ENCODE data around the gene C5orf34. TPM values are rescaled to one million over a fixed set of nuclear protein-coding genes. Genes with fewer than 3 reads are reported as not detected.

Gene C5orf34
- total and polyA plus RNA-seq, 9 of the 15 experiments (the other 6 are each of a cell fraction or from before 2014, with no cell fraction given) = 13.2 to 32.6 (median 20.7) TPM

GRCh38 chr5:43536972-43537371, 22.0 kb upstream of the C5orf34 start:
- no peak for DNase-seq (ENCODE audit: extremely low read depth in 1 of 4, low spot score in 3 of 4)
- no peaks in the 10 kb centered on the region for H4K20me1 ChIP-seq (replicated peaks; ENCODE audit: control insufficient read depth, insufficient read depth, low read length)
- H3K9me1 ChIP-seq (ENCODE audit: control insufficient read depth, insufficient read depth, low read length) = no peaks in the 10 kb centered on the region
- H3K79me2 ChIP-seq (ENCODE audit: control insufficient read depth, insufficient read depth, low read length) = 0 out of 3 replicates have a peak, but pooled peaks cover 5% of the 10 kb centered on the region
- no peak for ATAC-seq
- no peaks in the 10 kb centered on the region for H3K4me1 ChIP-seq (replicated peaks in 1 of 2; ENCODE audit: control insufficient read depth in 2 of 2, insufficient read depth in 2 of 2, low read length in 2 of 2)
- no peak overlapping the region for H3K9ac ChIP-seq (ENCODE audit: insufficient read depth in 1 of 2, low read depth in 2 of 2, low read length in 2 of 2)
- H3K36me3 ChIP-seq (ENCODE audit: control insufficient read depth, insufficient read depth, low read length) = peaks cover 97% of the 10 kb centered on the region
- no peak for FAIRE-seq
- no peak overlapping the region for H3K27ac ChIP-seq (ENCODE audit: extremely low read depth, low read depth, low read length)
- H3K4me3 ChIP-seq = no peak overlapping the region
- CTCF ChIA-PET (ENCODE audit: low intra/inter-chr PET ratio) = no interaction called here
- intact Hi-C loops (cut with micrococcal nuclease) = no loop called here
- POLR2A ChIA-PET = interaction anchor here (1.8 kb wide), 1 partner anchor 17 kb away, joined by 5 read pairs; no protein-coding TSS in a partner anchor
- in situ Hi-C loops (cut with MboI) = no loop called here
- H3K9me3 ChIP-seq (replicated peaks; ENCODE audit: control insufficient read depth, insufficient read depth, low read depth, low read length) = no peaks in the 10 kb centered on the region
- no peak overlapping the region for H3K4me2 ChIP-seq (ENCODE audit: insufficient read depth, low read length)
- no peak overlapping the region for H2AFZ ChIP-seq (ENCODE audit: low read depth, low read length)
- BruUV-seq (replicated peaks) = no TSS peak
- TF ChIP-seq MAFG (tag; conservative IDR thresholded peaks at IDR 0.05) (peak; percentile 67), MAFK (IDR thresholded peaks at IDR 0.05; ENCODE audit: low read length) (peak; percentile 74), MAFF (IDR thresholded peaks at IDR 0.05; ENCODE audit: low read length) (peak; percentile 72), C11orf30 (IDR thresholded peaks at IDR 0.05; ENCODE audit: low read depth) (peak; percentile 82), HDAC6 (IDR thresholded peaks at IDR 0.05; ENCODE audit: low read depth, low read length) (no peak), ZNF316 (IDR thresholded peaks at IDR 0.05) (peak; percentile 93), U2AF2 (optimal IDR thresholded peaks at IDR 0.05; ENCODE audit: low read depth, low read length) (no peak), ETV1 (tag; conservative IDR thresholded peaks at IDR 0.05; ENCODE audit: low read depth) (no peak)
- TF ChIP-seq, protein P1, sequence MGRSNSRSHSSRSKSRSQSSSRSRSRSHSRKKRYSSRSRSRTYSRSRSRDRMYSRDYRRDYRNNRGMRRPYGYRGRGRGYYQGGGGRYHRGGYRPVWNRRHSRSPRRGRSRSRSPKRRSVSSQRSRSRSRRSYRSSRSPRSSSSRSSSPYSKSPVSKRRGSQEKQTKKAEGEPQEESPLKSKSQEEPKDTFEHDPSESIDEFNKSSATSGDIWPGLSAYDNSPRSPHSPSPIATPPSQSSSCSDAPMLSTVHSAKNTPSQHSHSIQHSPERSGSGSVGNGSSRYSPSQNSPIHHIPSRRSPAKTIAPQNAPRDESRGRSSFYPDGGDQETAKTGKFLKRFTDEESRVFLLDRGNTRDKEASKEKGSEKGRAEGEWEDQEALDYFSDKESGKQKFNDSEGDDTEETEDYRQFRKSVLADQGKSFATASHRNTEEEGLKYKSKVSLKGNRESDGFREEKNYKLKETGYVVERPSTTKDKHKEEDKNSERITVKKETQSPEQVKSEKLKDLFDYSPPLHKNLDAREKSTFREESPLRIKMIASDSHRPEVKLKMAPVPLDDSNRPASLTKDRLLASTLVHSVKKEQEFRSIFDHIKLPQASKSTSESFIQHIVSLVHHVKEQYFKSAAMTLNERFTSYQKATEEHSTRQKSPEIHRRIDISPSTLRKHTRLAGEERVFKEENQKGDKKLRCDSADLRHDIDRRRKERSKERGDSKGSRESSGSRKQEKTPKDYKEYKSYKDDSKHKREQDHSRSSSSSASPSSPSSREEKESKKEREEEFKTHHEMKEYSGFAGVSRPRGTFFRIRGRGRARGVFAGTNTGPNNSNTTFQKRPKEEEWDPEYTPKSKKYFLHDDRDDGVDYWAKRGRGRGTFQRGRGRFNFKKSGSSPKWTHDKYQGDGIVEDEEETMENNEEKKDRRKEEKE (IDR thresholded peaks at IDR 0.05; ENCODE audit: borderline replicate concordance in 1 of 2, control insufficient read depth in 1 of 2, low read depth in 2 of 2, low read length in 1 of 2) = no peak
- H3K27me3 ChIP-seq (ENCODE audit: control insufficient read depth in 2 of 2, insufficient read depth in 2 of 2, low read length in 2 of 2) = no peaks in the 10 kb centered on the region

All from K562 (cell line).